Fibroblast of lung (primary cell): ENCODE measurements around the gene LDB1. TPM values are rescaled to one million over a fixed set of nuclear protein-coding genes. Genes with fewer than 3 reads are reported as not detected.

Experiments used
- DNase-seq, 2 donors: peaks; one replicate each; pipeline versions ENCODE4 v3.0.0 to v3.0.0-alpha.2; 2010; ENCODE audit warnings: low read depth in 2 of 2
- H2AFZ ChIP-seq: 2 replicates; pipeline ENCODE4 v1.5.1; 2012; ENCODE audit warnings: low read length, control low read depth, inconsistent platforms
- H3K27ac ChIP-seq: 2 replicates; pipeline ENCODE4 v1.5.1; 2011; ENCODE audit warnings: low read length, control low read depth; ENCODE audit not compliant: insufficient read depth
- H3K27me3 ChIP-seq: 2 replicates; pipeline ENCODE4 v1.5.1; 2011; ENCODE audit warnings: mild to moderate bottlenecking, low read length; ENCODE audit not compliant: control insufficient read depth, insufficient read depth
- H3K36me3 ChIP-seq: 2 replicates; pipeline ENCODE4 v1.5.1; 2011; ENCODE audit warnings: low read length; ENCODE audit not compliant: control insufficient read depth, insufficient read depth
- H3K4me1 ChIP-seq: 2 replicates; pipeline ENCODE4 v1.5.1; 2011; ENCODE audit warnings: low read length; ENCODE audit not compliant: control insufficient read depth, insufficient read depth; ENCODE audit errors: extremely low read depth
- H3K4me2 ChIP-seq: 2 replicates; pipeline ENCODE4 v1.5.1; 2011; ENCODE audit warnings: low read length, control low read depth; ENCODE audit not compliant: insufficient read depth; ENCODE audit errors: extremely low read depth
- H3K4me3 ChIP-seq, 4 experiments: fragments of 200-600 bp in 1 of 4; sonication (generic) in 1 of 4; replicated peaks in 1 of 4; 2 replicates each; pipeline ENCODE4 v1.5.1; 2011 to 2016; ENCODE audit warnings: low read length in 4 of 4, low read depth in 3 of 4, mild to moderate bottlenecking in 3 of 4, control low read depth in 2 of 4, inconsistent platforms in 1 of 4, mixed read lengths in 1 of 4; ENCODE audit not compliant: insufficient read depth in 1 of 4; ENCODE audit errors: control extremely low read depth in 1 of 4
- H3K79me2 ChIP-seq: 2 replicates; pipeline ENCODE4 v1.5.1; 2012; ENCODE audit warnings: mild to moderate bottlenecking, low read length, inconsistent platforms; ENCODE audit not compliant: control insufficient read depth, insufficient read depth
- H3K9ac ChIP-seq: 2 replicates; pipeline ENCODE4 v1.5.1; 2011; ENCODE audit warnings: mild to moderate bottlenecking, low read length, control low read depth; ENCODE audit not compliant: insufficient read depth
- H3K9me3 ChIP-seq: 2 replicates; pipeline ENCODE4 v1.5.1; 2012; ENCODE audit warnings: low read depth, low read length; ENCODE audit not compliant: control insufficient read depth, insufficient read depth
- H4K20me1 ChIP-seq: 2 replicates; pipeline ENCODE4 v1.5.1; 2011; ENCODE audit warnings: low read length; ENCODE audit not compliant: control insufficient read depth, insufficient read depth; ENCODE audit errors: extremely low read depth
- CTCF ChIP-seq, 2 donors: IDR thresholded peaks in 1 of 2; conservative IDR thresholded peaks in 1 of 2; 1 replicate in 1 of 2; 2 replicates in 1 of 2; pipeline ENCODE4 v1.5.1; 2011 to 2012; ENCODE audit warnings: low read length in 2 of 2, control low read depth in 1 of 2, inconsistent platforms in 1 of 2, low read depth in 1 of 2, mild to moderate bottlenecking in 1 of 2
- EZH2 ChIP-seq: IDR thresholded peaks from 2 replicates; pipeline ENCODE4 v1.5.1; 2012; ENCODE audit warnings: low read length, control low read depth, mild to moderate bottlenecking; ENCODE audit errors: missing control alignments
- polyA plus RNA-seq, 2 donors: library from polyadenylated mRNA; depleted of rRNA in 1 of 2; stranded (reverse) in 1 of 2; unstranded in 1 of 2; fragments of >200 nt; gene quantifications; 2 replicates each; pipeline ENCODE4 v1.2.1, GENCODE V29; 2011 to 2012; ENCODE audit warnings: missing spikeins in 1 of 2
- total RNA-seq: library from RNA; depleted of rRNA; stranded (reverse); fragments of >200 nt; gene quantifications from 2 replicates; pipeline ENCODE4 v1.2.1, GENCODE V29; 2014

LDB1 gene
- total and polyA plus RNA-seq, 2 donors (not counting 1 experiment from before 2014, with no cell fraction given) = 45.1 to 50.6 TPM

- TF ChIP-seq EZH2 (no peak), CTCF (conservative IDR thresholded peaks at IDR 0.05 in 1 of 2, IDR thresholded peaks at IDR 0.05 in 1 of 2; ENCODE audit: low read depth in 1 of 2, low read length in 2 of 2) (peak in 1 of 2 donors; percentile 32)
- Histone ChIP-seq H3K36me3 (no peaks in the 10 kb centered on the region), H3K79me2 (peaks cover 61% of the 10 kb centered on the region), H3K27ac (peak overlapping the region; percentile 62), H3K9me3 (no peaks in the 10 kb centered on the region), H3K4me2 (peak overlapping the region; percentile 99), H3K27me3 (no peaks in the 10 kb centered on the region), H2AFZ (no peak overlapping the region), H4K20me1 (no peaks in the 10 kb centered on the region), H3K4me3 (peak overlapping the region in 3 of 4 experiments; percentile 10 to 91 (median 77)), H3K9ac (peak overlapping the region; percentile 3), H3K4me1 (peaks cover 40% of the 10 kb centered on the region)
- DNase-seq = peak; percentile 73 to 89
Measured at GRCh38 chr10:102117391-102118159, 2.6 kb downstream of the LDB1 start.

GRCh38 chr10:102116656-102117055 is 3.5 kb downstream of the LDB1 start:
- Histone ChIP-seq H3K9me3 (no peaks in the 10 kb centered on the region), H3K9ac (no peak overlapping the region), H3K4me2 (no peak overlapping the region), H2AFZ (no peak overlapping the region), H3K79me2 (peaks cover 69% of the 10 kb centered on the region), H3K4me1 (peaks cover 34% of the 10 kb centered on the region), H3K36me3 (no peaks in the 10 kb centered on the region), H3K27me3 (no peaks in the 10 kb centered on the region), H3K4me3 (peak overlapping the region in 2 of 4 experiments; percentile 32 to 91), H4K20me1 (no peaks in the 10 kb centered on the region), H3K27ac (no peak overlapping the region)
- TF ChIP-seq CTCF (conservative IDR thresholded peaks at IDR 0.05 in 1 of 2, IDR thresholded peaks at IDR 0.05 in 1 of 2; ENCODE audit: low read depth in 1 of 2, low read length in 2 of 2) = no peak
- TF ChIP-seq EZH2 = no peak
- no peak for DNase-seq

GRCh38 chr10:102115775-102116174 is 4.4 kb downstream of the LDB1 start:
- Histone ChIP-seq H3K27me3 (no peaks in the 10 kb centered on the region), H3K4me3 (peak overlapping the region in 2 of 4 experiments; percentile 16 to 77), H3K9me3 (no peaks in the 10 kb centered on the region), H2AFZ (no peak overlapping the region), H3K27ac (no peak overlapping the region), H3K4me1 (peaks cover 34% of the 10 kb centered on the region), H3K4me2 (peak overlapping the region; percentile 84), H4K20me1 (no peaks in the 10 kb centered on the region), H3K9ac (no peak overlapping the region), H3K36me3 (peaks cover 6% of the 10 kb centered on the region), H3K79me2 (peaks cover 77% of the 10 kb centered on the region)
- no peak for DNase-seq
- TF ChIP-seq EZH2 = no peak
- TF ChIP-seq CTCF (conservative IDR thresholded peaks at IDR 0.05 in 1 of 2, IDR thresholded peaks at IDR 0.05 in 1 of 2; ENCODE audit: low read depth in 1 of 2, low read length in 2 of 2) = no peak
